C1 segment of cervical spinal cord (tissue), 14 donors: ENCODE measurements around the gene SHB.

Source experiments
- DNase-seq, 14 donors: peaks; one replicate each; lab custom pipeline; 2025; lab: John Stamatoyannopoulos, UW

SHB gene

DNA sequence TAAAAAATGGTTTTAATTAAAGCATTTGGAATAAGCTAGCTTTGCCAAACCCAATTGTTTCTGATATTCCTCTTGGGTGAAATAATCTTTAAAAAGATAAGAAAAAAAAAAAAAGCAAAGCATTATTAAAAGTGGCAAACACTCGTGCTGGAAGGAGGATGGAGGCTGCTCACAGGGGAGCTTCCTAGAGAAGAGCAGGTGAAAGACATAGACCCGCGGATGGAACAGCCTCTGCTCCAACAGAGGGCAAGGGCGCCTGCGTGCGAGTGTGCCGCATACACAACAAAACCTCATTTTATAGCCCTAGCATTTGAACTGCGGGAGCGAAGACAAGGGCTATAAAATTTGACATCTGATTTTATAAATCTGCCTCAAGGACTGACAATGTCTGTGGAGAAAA is 131.7 kb downstream of the SHB start:
- DNase-seq = no peak

DNA sequence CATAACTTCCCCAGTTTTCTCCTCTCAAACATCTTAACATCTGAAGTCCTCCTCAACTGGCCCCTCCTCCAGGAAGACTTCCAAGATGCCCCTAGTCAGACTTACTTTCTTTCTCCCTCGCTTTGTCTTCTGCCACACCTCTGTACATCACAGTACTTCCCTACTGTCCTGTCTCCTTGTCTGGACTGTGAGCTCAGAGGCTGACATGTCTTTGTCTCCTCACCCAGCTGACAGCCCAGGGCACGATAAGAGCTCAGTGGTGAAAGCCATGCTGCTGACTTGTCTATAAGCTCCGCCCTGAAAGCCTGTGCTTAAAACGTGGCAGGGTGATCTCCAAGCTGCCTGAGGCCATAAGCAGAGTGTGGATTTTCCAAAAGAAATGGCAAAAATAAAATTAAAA is 132.1 kb downstream of the SHB start:
- no peak for DNase-seq

DNA sequence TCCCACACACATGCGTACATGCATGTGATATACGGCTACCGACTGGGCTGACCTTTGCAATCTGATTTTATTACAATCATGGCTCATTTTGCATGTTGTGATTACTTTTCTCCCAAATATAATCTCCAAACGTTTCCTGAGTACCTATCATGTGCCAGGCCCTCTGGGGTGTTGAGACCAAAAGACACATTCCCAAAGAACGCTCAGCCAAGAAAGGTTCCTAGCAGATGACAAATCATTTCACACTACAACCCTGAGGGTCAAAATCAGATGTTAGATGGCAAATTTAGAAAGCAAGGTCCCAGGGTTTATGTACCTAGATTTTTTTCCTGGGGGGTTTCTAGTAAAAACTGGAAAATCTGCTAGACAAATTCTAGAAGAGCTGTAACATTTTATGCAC is 132.7 kb downstream of the SHB start:
- DNase-seq = no peak

DNA sequence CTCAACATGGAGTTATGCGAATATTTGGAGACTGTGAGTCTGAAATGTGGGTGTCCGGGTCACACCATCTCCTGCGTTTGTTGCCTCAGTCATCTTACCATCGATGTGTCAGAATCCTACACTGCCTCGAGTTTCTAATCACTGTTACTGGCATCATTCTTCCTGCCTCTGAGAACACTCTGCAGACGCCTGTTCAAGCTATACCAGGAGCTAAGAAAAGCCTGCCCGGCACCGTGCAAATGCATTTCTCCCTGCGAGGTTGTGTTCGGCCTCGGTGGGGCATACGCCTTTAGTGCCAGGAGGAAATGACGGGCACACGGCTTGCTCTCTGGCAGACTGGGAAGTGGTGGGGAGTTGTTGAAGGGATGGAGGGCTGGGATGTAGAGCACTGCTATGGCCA is 133.9 kb downstream of the SHB start:
- no peak for DNase-seq

DNA sequence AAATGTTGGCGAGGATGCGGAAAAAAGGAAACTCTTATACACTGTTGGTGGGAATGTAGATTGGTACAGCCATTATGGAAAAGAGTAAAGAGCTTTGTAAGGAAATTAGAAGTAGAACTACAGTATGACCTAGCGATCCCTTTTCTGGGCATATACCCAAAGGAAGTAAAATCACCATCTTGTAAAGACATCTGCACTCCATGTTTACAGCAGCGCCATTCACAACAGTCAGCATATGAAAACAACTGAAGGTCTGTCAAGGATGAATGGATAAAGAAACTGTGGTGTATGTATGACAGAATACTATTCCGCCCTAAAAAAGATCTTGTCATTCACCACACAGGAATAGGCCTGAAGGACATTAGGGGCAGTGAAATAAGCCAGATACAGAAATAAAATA is 137.4 kb downstream of the SHB start:
- no peak for DNase-seq

DNA sequence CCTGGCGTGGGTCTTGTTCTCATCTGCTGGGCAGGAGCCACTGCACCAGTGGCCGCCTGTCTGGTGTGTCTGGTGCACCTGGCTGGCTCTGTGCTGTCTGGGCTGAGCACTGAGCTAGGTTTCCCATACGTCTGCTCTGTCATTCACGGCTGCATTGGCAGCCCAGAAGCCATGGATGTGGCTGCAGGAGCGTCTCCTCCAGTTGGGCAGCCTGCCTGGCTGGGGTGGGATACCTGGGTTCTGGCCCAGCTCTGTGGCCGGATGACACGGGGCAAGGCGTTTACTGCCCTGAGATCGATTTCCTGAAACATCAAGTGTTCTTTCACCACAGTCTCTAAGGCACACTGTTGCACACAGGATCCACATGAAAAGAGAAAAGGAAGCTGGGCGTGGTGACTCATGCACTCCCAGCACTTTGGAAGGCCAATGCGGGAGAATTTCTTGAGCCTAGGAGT is 139.6 kb downstream of the SHB start:
- no peak for DNase-seq

DNA sequence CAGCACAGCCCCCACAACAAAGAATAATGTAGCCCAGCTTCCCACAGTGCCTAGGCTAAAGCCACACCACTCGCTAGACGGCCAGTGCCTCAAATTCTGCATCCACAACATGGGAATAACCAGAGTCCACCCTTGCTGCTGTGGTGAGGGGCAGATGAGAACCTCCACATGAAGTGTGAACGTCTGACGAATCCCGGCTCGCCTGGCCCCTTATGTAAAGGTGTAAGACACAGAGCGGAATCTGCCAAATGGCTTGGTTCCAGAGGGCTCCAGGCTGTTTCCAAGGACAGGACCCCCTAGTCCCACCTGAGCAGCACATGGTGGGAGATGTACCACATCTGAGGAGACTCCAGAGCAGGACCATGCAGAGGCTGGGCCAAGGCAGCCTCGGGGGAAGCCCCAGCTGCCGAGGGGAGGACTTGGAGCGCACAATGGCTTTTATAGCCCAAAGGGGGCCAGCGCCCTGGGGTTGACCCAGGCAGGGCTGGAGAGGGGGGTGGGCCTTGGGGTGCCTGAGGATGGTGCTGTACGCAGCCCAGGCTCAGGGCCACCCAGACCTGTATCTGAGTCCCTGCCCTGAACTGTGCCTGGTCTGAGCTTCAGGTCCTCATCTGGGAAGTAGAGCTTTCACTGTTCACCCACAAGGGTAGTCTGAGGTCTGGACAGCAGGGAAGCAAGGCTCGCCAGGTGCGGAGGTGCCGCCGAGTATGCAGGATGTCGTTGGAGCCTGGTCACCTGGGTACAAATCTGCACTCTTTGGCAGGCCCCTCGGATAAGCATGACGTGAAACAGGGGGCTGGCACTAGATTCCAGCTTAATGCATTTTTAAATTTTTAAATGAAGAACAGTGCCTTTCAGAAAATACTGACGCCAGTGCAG is 140.2 kb downstream of the SHB start:
- no peak for DNase-seq

DNA sequence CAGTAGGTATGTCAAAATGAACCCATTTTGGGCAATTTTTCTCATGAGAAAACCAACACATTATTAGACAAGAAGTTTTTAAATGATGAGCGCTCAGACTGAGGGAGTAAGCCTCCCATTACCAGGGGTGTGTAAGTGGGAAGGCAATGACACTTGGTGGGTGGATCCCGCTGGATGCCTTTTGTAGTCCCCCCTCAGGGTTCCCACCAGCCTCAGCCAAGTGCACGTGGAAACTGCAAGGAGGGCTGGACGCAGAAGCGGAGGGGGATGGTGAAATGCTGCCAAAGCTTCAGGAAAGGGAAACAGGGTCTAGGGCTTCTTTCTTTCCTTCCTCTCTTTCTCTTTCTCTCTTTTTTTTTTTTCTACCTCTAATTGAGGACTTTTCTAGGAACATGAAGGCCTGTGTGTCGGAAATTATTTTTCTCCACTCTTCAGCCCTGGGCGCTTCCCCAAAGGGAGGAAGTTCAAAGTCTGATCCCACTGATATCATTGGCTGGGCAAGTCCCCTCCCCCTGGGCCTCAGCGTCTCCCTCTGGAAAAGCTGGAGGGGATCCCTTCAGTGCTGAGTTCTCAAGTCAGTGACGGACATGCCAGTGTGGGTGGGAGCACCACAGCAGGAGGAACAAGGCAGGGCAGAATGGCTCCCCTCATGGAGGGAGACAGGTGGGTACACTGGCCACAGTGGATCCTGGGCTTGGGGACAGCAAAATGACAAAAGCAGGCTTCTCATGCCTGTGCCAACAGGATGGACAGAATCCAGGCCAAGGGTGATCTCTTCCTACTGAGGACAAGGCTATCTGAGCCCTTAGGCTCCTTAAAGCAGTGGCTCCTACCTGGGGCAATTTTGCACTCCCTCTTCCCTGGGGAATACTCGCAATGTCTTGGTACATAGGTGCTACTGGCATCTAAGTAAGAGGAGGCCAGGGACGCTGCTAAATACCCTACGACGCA is 141.2 kb downstream of the SHB start:
- DNase-seq = no peak

DNA sequence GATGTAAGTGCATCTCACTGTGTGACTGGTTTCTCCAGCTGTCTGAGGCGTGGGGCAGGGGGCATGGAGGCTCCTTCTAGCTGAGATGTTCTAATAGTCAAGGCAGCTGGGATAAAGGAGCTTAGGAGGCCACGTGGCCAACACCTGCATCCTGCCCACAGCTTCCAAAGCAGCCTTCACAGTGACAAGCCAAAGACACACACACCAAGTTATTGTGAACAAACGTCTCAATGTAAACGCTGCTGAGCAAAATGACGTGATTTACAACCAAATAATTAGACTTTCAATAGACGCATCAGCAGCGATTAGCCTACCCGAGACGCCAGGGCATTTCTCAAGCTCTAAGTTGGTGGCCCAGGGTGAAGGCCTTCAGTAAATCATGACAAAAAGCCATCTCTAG is 141.9 kb downstream of the SHB start:
- no peak for DNase-seq

DNA sequence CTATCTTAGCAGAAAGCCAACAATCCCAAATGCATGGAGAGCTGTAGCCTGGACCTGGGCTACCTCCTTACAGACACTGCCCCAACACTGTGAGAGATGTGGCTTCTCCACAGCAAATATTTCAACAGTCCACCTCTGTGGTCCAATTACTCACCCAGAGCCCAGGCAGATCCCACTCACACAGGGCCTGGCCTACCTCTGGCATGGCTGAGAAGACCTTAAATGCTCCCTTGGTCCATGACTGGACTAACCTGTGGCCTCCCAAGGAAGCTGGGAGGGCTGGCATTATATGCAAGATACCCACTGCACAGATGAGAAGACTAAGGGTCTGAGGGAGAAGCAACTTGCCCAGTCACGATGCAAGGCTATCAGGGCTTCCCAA is 142.3 kb downstream of the SHB start:
- DNase-seq = no peak

DNA sequence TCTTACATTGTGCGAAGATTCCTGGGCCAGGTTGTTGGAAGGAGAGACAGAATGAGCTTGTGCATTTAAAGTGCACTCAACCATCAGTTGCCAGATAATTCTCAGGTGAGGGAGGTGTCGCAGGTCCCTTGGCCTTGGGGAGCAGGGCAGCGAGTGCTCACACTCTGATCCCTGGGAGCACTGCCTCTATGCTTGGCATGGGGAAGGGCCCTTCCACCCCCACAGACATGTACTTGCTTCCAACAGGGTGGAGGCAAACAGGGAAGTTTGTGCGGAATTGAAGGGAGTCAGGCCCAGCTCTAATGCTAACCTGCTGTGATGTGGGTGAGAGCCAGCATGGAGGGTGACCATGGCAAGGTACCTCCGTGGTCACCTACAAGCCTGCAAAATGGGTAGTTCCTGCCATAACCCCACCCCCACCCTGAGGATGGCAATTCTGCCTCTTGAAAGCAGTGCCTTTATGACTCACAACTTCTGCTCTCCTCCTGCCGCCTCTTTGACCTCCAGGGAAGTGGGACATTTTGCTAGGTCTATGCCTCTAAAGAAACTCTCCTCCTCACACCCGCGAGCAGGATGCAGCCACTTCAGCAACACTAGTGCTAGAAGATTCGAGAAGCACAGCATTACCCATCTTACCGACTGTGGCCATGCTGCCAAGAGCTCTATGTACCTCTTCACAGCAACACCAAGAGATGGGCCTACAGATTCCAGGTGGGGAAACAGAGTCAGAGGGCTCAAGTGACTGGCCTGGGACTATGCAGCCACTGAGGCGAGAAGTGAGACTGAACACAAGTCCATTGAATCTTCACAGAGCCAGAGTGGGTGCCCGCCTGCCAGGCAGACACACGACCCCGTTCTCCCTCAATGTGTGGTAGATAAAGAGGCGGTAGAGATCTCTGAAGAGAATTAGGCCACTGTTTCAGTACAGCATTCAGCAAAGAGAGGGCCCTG is 143.0 kb downstream of the SHB start:
- no peak for DNase-seq

DNA sequence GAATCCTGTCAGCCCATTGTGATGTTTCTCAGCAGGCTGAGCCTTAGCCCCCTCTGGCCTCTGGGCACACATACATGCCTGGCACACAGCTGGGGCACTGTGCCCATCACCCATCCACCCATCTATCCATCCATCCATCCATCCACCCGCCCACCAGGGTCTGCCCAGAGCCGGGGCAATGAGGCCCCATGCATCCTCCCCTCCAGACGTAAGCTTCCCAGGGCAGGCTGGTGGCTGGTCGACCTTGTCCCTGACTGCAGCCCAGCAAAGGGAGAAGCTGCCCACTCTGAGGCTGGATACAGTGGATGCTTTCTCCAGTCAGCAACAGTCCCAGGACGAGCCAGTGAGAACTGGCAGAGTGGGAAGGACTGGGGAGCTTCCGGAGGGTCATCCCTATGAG is 144.0 kb downstream of the SHB start:
- DNase-seq = no peak

DNA sequence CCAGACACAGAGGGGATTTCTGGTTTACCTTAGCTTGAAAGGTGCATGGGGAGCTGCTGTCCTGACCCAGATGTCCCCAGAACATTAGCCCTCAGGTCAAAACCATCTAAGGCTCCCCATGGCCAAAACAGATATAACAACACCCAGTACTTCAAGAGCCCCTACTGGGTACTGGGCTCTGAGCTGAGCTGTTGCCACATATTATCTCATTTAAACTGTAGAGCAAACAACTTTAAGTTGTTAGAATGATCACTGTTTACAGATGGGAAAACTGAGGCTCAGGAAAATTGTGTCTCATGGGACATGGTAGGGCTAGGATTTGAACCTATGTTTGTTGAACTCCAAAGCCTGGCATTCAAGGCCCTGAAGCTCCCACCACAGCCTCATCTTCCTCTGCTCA is 144.5 kb downstream of the SHB start:
- no peak for DNase-seq

DNA sequence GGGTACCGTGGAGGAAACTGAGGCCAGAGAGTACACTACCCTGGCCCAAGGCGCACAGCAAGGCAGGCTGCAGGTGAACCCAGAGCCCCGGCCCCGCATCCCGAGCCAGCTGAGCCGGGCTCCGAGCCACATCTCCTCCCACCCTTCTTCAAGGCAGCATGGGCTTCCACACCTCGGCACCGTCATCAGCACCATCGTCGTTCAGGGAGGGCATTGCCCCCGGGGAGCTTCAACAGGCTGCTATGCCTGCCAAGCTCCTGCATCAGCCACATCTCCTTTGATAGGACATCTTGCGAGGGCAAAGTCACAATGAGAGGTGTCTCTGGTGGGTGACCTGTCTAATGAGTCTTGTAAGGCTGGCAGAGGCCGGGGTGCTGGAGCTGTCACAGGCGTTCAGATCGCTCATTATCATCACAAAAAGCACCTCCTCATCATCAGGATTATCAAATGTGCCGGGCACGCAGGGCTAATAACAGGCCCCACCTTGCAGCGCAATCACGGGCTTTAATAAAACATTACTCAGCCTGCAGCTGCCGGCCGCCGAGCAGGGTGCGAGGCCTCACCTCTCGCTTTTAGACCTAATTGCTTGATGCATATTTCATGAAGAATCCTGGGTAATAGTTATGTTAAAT is 145.1 kb downstream of the SHB start:
- no peak for DNase-seq

DNA sequence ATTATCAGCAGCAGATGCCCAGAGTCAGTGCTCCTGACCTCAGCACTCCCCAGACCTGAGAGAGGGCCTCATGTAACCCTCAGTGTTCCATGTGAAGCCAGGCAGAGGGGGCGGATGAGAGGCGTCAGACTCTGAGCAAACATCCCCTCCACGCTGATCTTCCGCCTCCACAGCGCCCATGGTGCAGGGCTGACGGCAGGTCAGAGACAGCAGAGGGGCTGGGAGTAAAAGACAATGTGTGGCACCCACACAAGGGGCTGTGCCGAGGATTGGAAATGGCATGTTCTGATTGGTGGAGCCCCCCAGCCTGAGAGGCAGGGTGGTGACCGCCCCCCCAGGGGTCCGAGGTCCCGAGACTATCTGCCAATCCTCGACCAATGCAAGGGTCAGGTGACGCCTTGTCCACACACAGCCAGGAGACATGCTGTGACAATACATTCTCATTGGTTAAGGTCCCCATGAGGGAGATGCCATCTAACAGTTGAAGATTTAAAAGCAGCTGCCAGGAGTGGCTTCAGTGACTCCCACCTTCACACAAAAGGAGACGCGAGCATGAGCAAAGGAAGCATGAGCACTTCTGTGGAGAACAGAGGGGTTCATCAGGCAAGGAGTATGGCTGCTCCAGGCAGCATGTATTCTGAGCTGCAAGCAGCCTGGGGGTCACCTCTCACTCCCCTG is 145.8 kb downstream of the SHB start:
- DNase-seq = no peak

DNA sequence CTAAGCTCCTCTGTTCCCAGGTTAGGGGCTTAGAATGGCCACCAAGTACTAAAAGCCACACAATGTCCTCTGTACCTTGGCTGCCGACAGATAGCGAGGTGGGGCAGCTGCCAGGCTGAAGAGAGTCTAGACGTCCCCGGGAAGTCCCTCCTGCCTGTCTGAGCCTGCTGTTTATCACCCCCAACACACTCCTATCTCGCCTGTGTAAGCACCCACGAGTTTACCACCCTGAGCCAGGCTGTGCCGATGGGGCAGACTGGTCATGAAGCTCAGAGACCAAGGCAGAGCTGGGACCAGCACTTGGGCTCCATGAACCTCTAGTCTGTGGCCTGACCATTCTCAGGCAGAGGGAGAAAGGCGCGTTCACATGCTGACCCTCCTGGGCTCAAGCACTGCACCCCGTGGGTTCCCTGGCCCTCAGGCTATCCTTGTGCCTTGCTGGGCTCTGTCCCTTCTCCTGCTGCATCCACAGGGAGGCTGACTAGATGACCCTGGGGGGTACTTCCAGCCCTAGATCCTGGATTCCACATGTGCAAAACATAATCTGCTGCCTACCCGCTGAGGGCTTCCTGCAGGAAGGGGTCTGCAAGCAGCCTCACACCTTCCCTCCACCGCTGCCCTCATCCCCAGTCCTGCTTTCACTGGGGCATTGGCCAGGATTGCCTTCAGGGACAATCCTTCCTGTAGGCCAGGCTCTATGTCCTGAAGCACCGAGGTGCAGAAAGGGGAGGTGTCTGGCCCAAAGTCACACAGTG is 146.5 kb downstream of the SHB start:
- DNase-seq = no peak

DNA sequence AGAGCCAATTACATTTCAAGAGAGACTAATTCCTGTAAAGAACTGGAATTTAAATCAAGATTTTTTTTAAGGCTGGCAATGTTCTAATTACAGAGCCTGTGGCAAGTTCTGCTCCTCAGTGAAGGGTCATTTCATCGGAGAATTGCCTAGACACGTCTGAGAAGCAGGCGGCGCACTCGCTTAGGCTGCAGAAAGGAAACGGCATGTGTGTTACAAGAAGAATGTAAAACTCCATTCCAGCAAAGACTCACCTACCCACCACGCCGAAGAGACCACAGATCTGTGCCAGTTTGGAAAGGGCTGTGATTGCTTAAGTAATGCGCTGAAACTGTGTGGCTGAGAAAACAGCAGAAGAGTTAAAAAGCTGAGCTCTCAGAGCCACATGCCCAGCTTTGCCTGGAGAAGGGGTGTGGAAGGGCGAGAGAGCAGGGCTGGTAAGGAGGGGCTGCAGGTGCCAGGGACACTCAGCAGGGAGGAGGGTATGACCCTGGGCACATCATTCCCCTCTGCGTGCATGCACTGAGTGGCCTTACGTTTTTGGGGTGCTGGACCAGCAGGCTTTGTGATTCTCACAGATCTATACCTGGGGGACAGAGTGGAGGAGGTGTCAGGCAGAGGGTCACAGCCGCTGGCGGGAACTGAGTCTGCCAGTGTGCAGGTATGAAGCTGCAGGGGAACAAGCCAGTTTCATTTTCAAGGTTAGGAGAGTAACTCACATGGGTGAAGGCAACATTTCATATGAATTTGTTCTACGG is 147.3 kb downstream of the SHB start:
- no peak for DNase-seq

DNA sequence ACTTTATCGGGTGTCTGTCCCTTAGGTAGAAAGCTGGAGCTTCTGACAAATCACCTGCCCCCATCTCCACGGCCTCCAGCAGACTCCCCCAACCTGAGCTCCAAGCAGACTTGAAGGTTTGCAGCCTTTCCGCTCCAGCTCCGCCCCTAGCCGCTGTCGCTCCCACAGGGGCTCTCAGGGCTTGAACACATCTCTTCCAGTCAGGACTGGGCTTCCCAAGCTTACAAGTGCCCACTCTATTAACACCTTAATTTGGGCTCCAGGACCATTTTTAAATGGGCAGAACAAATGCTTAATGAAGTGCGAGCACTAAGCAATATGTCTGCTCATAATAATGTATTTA is 147.9 kb downstream of the SHB start:
- DNase-seq = no peak
